RWPE2 (cell line): ENCODE results near the gene RABL3.
"Not testable (repeated sequence)": the region's sequence is repeated elsewhere in the genome, so short reads cannot be mapped to it uniquely, and the experiment has no call there.

Experiments
- ATAC-seq: fragments of 200-7000 bp; cut with Tn5 transposase; 3 replicates; pipeline ENCODE4 v1.9.1; 2021; ENCODE audit warnings: low read depth
- DNase-seq: peaks from one replicate; pipeline ENCODE4 v3.0.0-alpha.2; 2020; ENCODE audit warnings: low spot score
- H3K27ac ChIP-seq: fragments of 450-650 bp; 2 replicates; pipeline ENCODE4 v1.5.1; 2017; ENCODE audit warnings: mild to moderate bottlenecking; ENCODE audit not compliant: poor library complexity, severe bottlenecking
- H3K27me3 ChIP-seq: fragments of 250-450 bp; sonication (Bioruptor Pico); 2 replicates; pipeline ENCODE4 v1.5.1; 2021; ENCODE audit warnings: mild to moderate bottlenecking, moderate library complexity; ENCODE audit not compliant: insufficient read depth, poor library complexity, severe bottlenecking
- H3K36me3 ChIP-seq: fragments of 250-450 bp; sonication (Bioruptor Pico); 2 replicates; pipeline ENCODE4 v1.5.1; 2020; ENCODE audit warnings: low read depth, mild to moderate bottlenecking, moderate library complexity
- H3K4me1 ChIP-seq: fragments of 250-450 bp; sonication (Bioruptor Pico); 2 replicates; pipeline ENCODE4 v1.5.1; 2021; ENCODE audit warnings: mild to moderate bottlenecking, moderate library complexity; ENCODE audit not compliant: insufficient read depth, poor library complexity, severe bottlenecking
- H3K4me3 ChIP-seq: fragments of 250-450 bp; sonication (Bioruptor Pico); 2 replicates; pipeline ENCODE4 v1.5.1; 2021; ENCODE audit warnings: mild to moderate bottlenecking, moderate library complexity; ENCODE audit not compliant: severe bottlenecking
- H3K9me3 ChIP-seq: fragments of 250-450 bp; sonication (Bioruptor Pico); 2 replicates; pipeline ENCODE4 v1.5.1; 2021; ENCODE audit warnings: mild to moderate bottlenecking, moderate library complexity; ENCODE audit not compliant: severe bottlenecking
- CTCF ChIP-seq: fragments of 450-650 bp; IDR thresholded peaks from one replicate; pipeline ENCODE4 v1.5.1; 2017; ENCODE audit warnings: mild to moderate bottlenecking, moderate library complexity; ENCODE audit not compliant: poor library complexity, severe bottlenecking

RABL3 gene

GRCh38 chr3:120742849-120743365, 591 bp upstream of the RABL3 start:
- ATAC-seq (peak; percentile 26), DNase-seq (no peak)
- peak overlapping the region; percentile 69 for H3K27ac ChIP-seq
- peaks cover 9% of the 10 kb centered on the region for H3K4me1 ChIP-seq
- H3K4me3 ChIP-seq, result peak overlapping the region; percentile 89
- no peaks in the 10 kb centered on the region for H3K27me3 ChIP-seq
- H3K9me3 ChIP-seq, result no peaks in the 10 kb centered on the region
- H3K36me3 ChIP-seq, result 0 out of 2 replicates have a peak, but pooled peaks cover 10% of the 10 kb centered on the region
- no peak for TF ChIP-seq CTCF

- ATAC-seq, result no peak
- H3K4me1 ChIP-seq, result peaks cover 9% of the 10 kb centered on the region
- peak overlapping the region; percentile 69 for H3K27ac ChIP-seq
- H3K27me3 ChIP-seq, result no peaks in the 10 kb centered on the region
- DNase-seq, result no peak
- peak overlapping the region; percentile 89 for H3K4me3 ChIP-seq
- peaks cover 4% of the 10 kb centered on the region for H3K9me3 ChIP-seq
- TF ChIP-seq CTCF, result no peak
- H3K36me3 ChIP-seq, result 0 out of 2 replicates have a peak, but pooled peaks cover 10% of the 10 kb centered on the region
These were observed 499 bp downstream of the RABL3 start for GRCh38 chr3:120741837-120742197.

GRCh38 chr3:120741320-120741719, 996 bp downstream of the RABL3 start:
- 0 out of 2 replicates have a peak, but pooled peaks cover 10% of the 10 kb centered on the region for H3K36me3 ChIP-seq

GRCh38 chr3:120738006-120738405, 4.3 kb downstream of the RABL3 start:
- H3K27ac ChIP-seq, DNase-seq, H3K4me1 ChIP-seq, H3K27me3 ChIP-seq, H3K4me3 ChIP-seq, H3K9me3 ChIP-seq, ATAC-seq: not testable (repeated sequence)
- 0 out of 2 replicates have a peak, but pooled peaks cover 10% of the 10 kb centered on the region for H3K36me3 ChIP-seq

More at GRCh38 chr3:120741320-120741719, 996 bp downstream of the RABL3 start:
- H3K27me3 ChIP-seq, result no peaks in the 10 kb centered on the region
- DNase-seq (no peak), ATAC-seq (no peak)
- H3K9me3 ChIP-seq, result peaks cover 5% of the 10 kb centered on the region
- TF ChIP-seq CTCF, result no peak
- H3K27ac ChIP-seq, result no peak overlapping the region
- peak overlapping the region; percentile 89 for H3K4me3 ChIP-seq
- H3K4me1 ChIP-seq, result peaks cover 9% of the 10 kb centered on the region

- Histone ChIP-seq H3K9me3 (no peaks in the 10 kb centered on the region), H3K4me1 (no peaks in the 10 kb centered on the region), H3K36me3 (0 out of 2 replicates have a peak, but pooled peaks cover 3% of the 10 kb centered on the region), H3K27me3 (no peaks in the 10 kb centered on the region), H3K27ac (no peak overlapping the region), H3K4me3 (no peak overlapping the region)
- no peak for TF ChIP-seq CTCF
- DNase-seq, result no peak
- ATAC-seq, result no peak
These were observed 11.5 kb downstream of the RABL3 start for GRCh38 chr3:120730576-120731542.
